ENCODE measurements around the gene LUC7L.

Gene LUC7L

DNA sequence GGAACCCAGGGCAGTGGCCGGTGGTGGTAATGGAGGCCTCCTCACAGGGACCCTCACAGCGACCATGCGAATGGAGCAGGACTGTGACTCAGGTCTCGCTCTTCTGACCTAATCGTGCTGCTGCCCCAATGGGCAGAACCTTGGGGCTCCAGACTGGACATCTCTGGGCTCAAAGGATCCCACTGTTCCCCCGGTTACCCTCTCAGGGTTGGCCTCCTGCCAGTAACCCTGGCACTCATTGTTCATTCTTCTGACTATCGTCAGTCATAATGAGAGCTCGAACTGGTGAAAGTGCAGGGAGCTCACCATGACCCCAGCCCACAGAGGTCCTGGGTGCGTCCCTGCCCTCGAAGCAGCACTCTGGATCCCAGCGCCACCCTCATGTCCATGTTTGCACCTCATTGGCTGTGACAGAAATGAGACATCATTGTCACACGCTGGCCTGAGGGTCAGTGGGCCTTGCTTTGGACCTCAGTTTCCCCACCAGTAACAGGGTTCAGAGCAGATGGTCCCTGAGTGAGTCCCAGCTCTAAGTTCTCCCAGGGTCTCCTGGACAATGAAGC, 86.8 kb downstream of the LUC7L start:
- no peak for DNase-seq (ENCODE audit: low read depth)

DNA sequence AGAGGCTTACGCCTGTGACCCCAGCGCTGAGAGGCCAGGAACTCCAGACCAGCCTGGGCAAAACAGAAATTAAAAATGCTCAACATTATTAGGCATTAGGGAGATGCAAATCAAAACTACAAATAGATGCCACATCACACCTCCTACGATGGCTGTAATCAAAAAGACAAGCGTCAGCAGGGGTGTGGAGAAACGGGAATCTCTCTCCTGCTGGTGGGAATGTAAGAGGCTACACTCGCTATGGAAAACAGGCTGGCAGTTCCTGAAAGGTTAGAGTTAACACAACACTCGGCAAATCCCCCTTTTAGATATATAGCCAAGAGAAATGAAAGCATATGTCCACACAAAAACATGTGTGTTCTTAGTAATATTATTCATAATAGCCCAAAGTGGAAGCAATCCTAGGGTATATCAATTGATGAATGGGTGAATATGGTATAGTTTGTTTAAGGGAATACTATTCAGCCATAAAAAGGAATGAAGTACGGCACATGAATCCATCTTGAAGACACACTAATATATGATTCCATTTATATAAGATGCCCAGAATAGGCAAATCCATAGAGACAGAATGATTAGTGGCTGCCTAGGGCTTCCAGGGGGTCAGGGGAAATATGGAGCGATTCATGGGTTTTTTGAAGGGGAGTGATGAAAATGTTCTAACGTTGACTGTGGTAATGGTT, 88.9 kb downstream of the LUC7L start:
- DNase-seq (ENCODE audit: low read depth), result no peak
